Esophagus muscularis mucosa (tissue), 4 donors: Measurements from ENCODE around the gene BNC2.

ENCODE experiments used
- CTCF ChIP-seq, 3 experiments: fragments of 200-600 bp in 2 of 3; fragments of 450-650 bp in 1 of 3; sonication (generic) in 2 of 3; IDR thresholded peaks; one replicate each; pipeline ENCODE4 v1.5.1; 2017 to 2019; ENCODE audit warnings: antibody characterized with exemption in 3 of 3, mild to moderate bottlenecking in 2 of 3, moderate library complexity in 1 of 3
- EP300 ChIP-seq: sonication (generic); formaldehyde crosslinking; IDR thresholded peaks from one replicate; pipeline ENCODE4 v1.6.1; 2017; ENCODE audit warnings: antibody characterized with exemption
- POLR2A ChIP-seq: fragments of 450-650 bp; IDR thresholded peaks from one replicate; pipeline ENCODE4 v1.6.1; 2017; ENCODE audit warnings: antibody characterized with exemption, moderate library complexity, mild to moderate bottlenecking, low read depth
- POLR2AphosphoS5 ChIP-seq, 2 donors: sonication (generic); formaldehyde crosslinking; IDR thresholded peaks; one replicate each; pipeline ENCODE4 v1.6.1; 2017; ENCODE audit warnings: antibody characterized with exemption in 2 of 2

- TF ChIP-seq CTCF (IDR thresholded peaks at IDR 0.05) = no peak
- no peak for TF ChIP-seq POLR2A
- no peak for TF ChIP-seq EP300
- TF ChIP-seq POLR2AphosphoS5 (IDR thresholded peaks at IDR 0.05) = no peak
These were observed 316.5 kb downstream of the BNC2 start for GRCh38 chr9:16553869-16554540.
